Ishikawa (cell line): Measurements from ENCODE around the gene INSYN2B.

Source experiments
- FOXM1 ChIP-seq: IDR thresholded peaks from 2 replicates; pipeline ENCODE4 v1.6.1; 2012; ENCODE audit warnings: low read depth, borderline replicate concordance
- TF ChIP-seq, protein P1 (sequence below): IDR thresholded peaks from 2 replicates; pipeline ENCODE4 v1.6.1; 2012; ENCODE audit warnings: low read depth, mild to moderate bottlenecking

DNA sequence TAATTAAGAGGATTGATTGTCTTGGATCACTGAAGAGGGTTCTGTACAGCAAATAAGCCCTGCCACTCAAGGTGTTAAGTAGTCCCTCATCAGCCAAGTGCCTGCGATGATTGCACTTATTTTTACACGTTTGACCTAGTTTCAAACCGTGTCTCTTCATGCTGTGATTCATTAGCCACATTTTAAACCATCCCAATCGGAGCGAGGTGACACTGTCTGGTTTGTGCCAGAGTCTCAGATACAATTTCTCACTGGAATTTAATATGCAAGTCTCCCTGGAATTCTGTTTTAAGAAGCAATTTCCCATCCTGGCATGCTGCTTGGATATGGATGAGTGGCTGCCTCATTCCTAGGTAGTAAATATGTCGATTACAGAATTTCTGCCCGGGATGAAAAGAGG is 1.6 kb downstream of the INSYN2B start:
- TF ChIP-seq, protein P1, sequence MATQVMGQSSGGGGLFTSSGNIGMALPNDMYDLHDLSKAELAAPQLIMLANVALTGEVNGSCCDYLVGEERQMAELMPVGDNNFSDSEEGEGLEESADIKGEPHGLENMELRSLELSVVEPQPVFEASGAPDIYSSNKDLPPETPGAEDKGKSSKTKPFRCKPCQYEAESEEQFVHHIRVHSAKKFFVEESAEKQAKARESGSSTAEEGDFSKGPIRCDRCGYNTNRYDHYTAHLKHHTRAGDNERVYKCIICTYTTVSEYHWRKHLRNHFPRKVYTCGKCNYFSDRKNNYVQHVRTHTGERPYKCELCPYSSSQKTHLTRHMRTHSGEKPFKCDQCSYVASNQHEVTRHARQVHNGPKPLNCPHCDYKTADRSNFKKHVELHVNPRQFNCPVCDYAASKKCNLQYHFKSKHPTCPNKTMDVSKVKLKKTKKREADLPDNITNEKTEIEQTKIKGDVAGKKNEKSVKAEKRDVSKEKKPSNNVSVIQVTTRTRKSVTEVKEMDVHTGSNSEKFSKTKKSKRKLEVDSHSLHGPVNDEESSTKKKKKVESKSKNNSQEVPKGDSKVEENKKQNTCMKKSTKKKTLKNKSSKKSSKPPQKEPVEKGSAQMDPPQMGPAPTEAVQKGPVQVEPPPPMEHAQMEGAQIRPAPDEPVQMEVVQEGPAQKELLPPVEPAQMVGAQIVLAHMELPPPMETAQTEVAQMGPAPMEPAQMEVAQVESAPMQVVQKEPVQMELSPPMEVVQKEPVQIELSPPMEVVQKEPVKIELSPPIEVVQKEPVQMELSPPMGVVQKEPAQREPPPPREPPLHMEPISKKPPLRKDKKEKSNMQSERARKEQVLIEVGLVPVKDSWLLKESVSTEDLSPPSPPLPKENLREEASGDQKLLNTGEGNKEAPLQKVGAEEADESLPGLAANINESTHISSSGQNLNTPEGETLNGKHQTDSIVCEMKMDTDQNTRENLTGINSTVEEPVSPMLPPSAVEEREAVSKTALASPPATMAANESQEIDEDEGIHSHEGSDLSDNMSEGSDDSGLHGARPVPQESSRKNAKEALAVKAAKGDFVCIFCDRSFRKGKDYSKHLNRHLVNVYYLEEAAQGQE = no peak
- no peak for TF ChIP-seq FOXM1
